B cell (primary cell): Measurements from ENCODE around the gene DAB1.

ENCODE experiments used
- CTCF ChIP-seq: fragments of 200-600 bp; IDR thresholded peaks from one replicate; pipeline ENCODE4 v1.8.0; 2022; ENCODE audit warnings: antibody characterized with exemption, mild to moderate bottlenecking
- EZH2 ChIP-seq: IDR thresholded peaks from 2 replicates; pipeline ENCODE4 v1.6.1; 2012; ENCODE audit warnings: borderline replicate concordance, low read depth, mild to moderate bottlenecking, moderate library complexity, low read length; ENCODE audit not compliant: insufficient read depth, poor library complexity, severe bottlenecking

- no peak for TF ChIP-seq CTCF
- TF ChIP-seq EZH2, result no peak
Observed at GRCh38 chr1:57361516-57361915, 62.3 kb downstream of the DAB1 start.
